ENCODE measurements around the gene KLF15.

The KLF15 gene

GRCh38 chr3:126360714-126361060, 3.5 kb upstream of the KLF15 start:
- DNase-seq (ENCODE audit: low read depth in 2 of 2), result no peak

GRCh38 chr3:126360046-126360713, 3.0 kb upstream of the KLF15 start:
- DNase-seq (ENCODE audit: low read depth in 2 of 2), result no peak

- DNase-seq (ENCODE audit: low read depth in 2 of 2), result no peak
Observed at GRCh38 chr3:126358816-126359181, 1.6 kb upstream of the KLF15 start.

- DNase-seq (ENCODE audit: low read depth in 2 of 2), result no peak
Observed at GRCh38 chr3:126358038-126358815, 1.0 kb upstream of the KLF15 start.

- no peak for DNase-seq (ENCODE audit: low read depth in 2 of 2)
Observed at GRCh38 chr3:126356373-126357264, 589 bp downstream of the KLF15 start.

- no peak for DNase-seq (ENCODE audit: low read depth in 2 of 2)
Observed at GRCh38 chr3:126355777-126356372, 1.3 kb downstream of the KLF15 start.

- DNase-seq (ENCODE audit: low read depth in 2 of 2), result no peak
Observed at GRCh38 chr3:126355251-126355650, 2.0 kb downstream of the KLF15 start.

GRCh38 chr3:126354776-126355175, 2.4 kb downstream of the KLF15 start:
- no peak for DNase-seq (ENCODE audit: low read depth in 2 of 2)

GRCh38 chr3:126353694-126354321, 3.4 kb downstream of the KLF15 start:
- DNase-seq (ENCODE audit: low read depth in 2 of 2), result no peak

- DNase-seq (ENCODE audit: low read depth in 2 of 2), result no peak
Observed at GRCh38 chr3:126352476-126353454, 4.4 kb downstream of the KLF15 start.

GRCh38 chr3:126351771-126352475, 5.3 kb downstream of the KLF15 start:
- DNase-seq (ENCODE audit: low read depth in 2 of 2), result no peak

- no peak for DNase-seq (ENCODE audit: low read depth in 2 of 2)
Observed at GRCh38 chr3:126351086-126351770, 6.0 kb downstream of the KLF15 start.

- no peak for DNase-seq (ENCODE audit: low read depth in 2 of 2)
Observed at GRCh38 chr3:126350502-126351085, 6.6 kb downstream of the KLF15 start.

GRCh38 chr3:126349611-126350501, 7.4 kb downstream of the KLF15 start:
- DNase-seq (ENCODE audit: low read depth in 2 of 2), result no peak

- no peak for DNase-seq (ENCODE audit: low read depth in 2 of 2)
Observed at GRCh38 chr3:126349071-126349470, 8.1 kb downstream of the KLF15 start.

- no peak for DNase-seq (ENCODE audit: low read depth in 2 of 2)
Observed at GRCh38 chr3:126348308-126348920, 8.8 kb downstream of the KLF15 start.

GRCh38 chr3:126347543-126348161, 9.6 kb downstream of the KLF15 start:
- DNase-seq (ENCODE audit: low read depth in 2 of 2), result no peak
